CD4-positive, alpha-beta T cell treated with Interleukin-15 for 4 hours (primary cell): ENCODE results near the gene GNG11.
"Not testable (repeated sequence)": the region's sequence is repeated elsewhere in the genome, so short reads cannot be mapped to it uniquely, and the experiment has no call there.

Experiments
- DNase-seq: peaks from one replicate; pipeline ENCODE4 v3.0.0-alpha.2; 2020; ENCODE audit warnings: low spot score

Gene GNG11

GRCh38 chr7:93921607-93922566 is at the start of gene GNG11:
GNG11 (plus strand) TSS chr7:93921735; CDS start chr7:93922138, 403 bp downstream.
- DNase-seq: no peak

- no peak for DNase-seq
These were observed 47.4 kb upstream of the GNG11 start for GRCh38 chr7:93873998-93874574.

GRCh38 chr7:93877742-93878141 is 43.8 kb upstream of the GNG11 start:
- no peak for DNase-seq

- no peak for DNase-seq
These were observed 42.2 kb upstream of the GNG11 start for GRCh38 chr7:93879356-93879755.

- DNase-seq: no peak
These were observed 39.1 kb upstream of the GNG11 start for GRCh38 chr7:93882468-93882867.

GRCh38 chr7:93883078-93883916 is 38.2 kb upstream of the GNG11 start:
- no peak for DNase-seq

- no peak for DNase-seq
These were observed 37.6 kb upstream of the GNG11 start for GRCh38 chr7:93883917-93884345.

- DNase-seq: no peak
These were observed 37.0 kb upstream of the GNG11 start for GRCh38 chr7:93884541-93884940.

- no peak for DNase-seq
These were observed 32.3 kb upstream of the GNG11 start for GRCh38 chr7:93889261-93889660.

GRCh38 chr7:93890041-93890463 is 31.5 kb upstream of the GNG11 start:
- no peak for DNase-seq

GRCh38 chr7:93890464-93891068 is 31.0 kb upstream of the GNG11 start, which contains the start of gene TFPI2:
TFPI2 (minus strand) TSS chr7:93890753; CDS start chr7:93890678, 75 bp downstream.
- DNase-seq: no peak

GRCh38 chr7:93894426-93894825 is 27.1 kb upstream of the GNG11 start:
- DNase-seq: no peak

GRCh38 chr7:93894966-93895640 is 26.4 kb upstream of the GNG11 start:
- DNase-seq: no peak

GRCh38 chr7:93895859-93896600 is 25.5 kb upstream of the GNG11 start:
- DNase-seq: no peak

GRCh38 chr7:93897680-93898079 is 23.9 kb upstream of the GNG11 start:
- no peak for DNase-seq

- DNase-seq: no peak
These were observed 18.6 kb upstream of the GNG11 start for GRCh38 chr7:93902777-93903423.

GRCh38 chr7:93906267-93906666 is 15.3 kb upstream of the GNG11 start, which contains the start of gene GNGT1:
GNGT1 (plus strand) TSS chr7:93906567; CDS start chr7:93906747, 180 bp downstream.
- no peak for DNase-seq

GRCh38 chr7:93910076-93910994 is 11.2 kb upstream of the GNG11 start:
- DNase-seq: no peak

GRCh38 chr7:93911242-93911641 is 10.3 kb upstream of the GNG11 start:
- DNase-seq: not testable (repeated sequence)
